WTC11 (cell line): ENCODE data around the gene CCS.

Source experiments
- CBFB ChIP-seq: sonication (generic); formaldehyde crosslinking; IDR thresholded peaks from 2 replicates; pipeline ENCODE4 v1.8.1; 2022; ENCODE audit warnings: mild to moderate bottlenecking, low read depth, missing genetic modification reagents
- NFYB ChIP-seq: sonication (generic); formaldehyde crosslinking; conservative IDR thresholded peaks from 2 replicates; pipeline ENCODE4 v1.8.0; 2022; ENCODE audit warnings: low read depth, missing genetic modification reagents
- NR1H2 ChIP-seq: sonication (generic); formaldehyde crosslinking; IDR thresholded peaks from 2 replicates; pipeline ENCODE4 v1.9.0; 2021; ENCODE audit warnings: mild to moderate bottlenecking, moderate library complexity, missing genetic modification reagents
- NR2C2 ChIP-seq: sonication (generic); formaldehyde crosslinking; IDR thresholded peaks from 2 replicates; pipeline ENCODE4 v1.8.0; 2022; ENCODE audit warnings: mild to moderate bottlenecking, missing genetic modification reagents
- TF ChIP-seq, protein P1 (sequence below): fragments of 200-600 bp; IDR thresholded peaks from 2 replicates; pipeline ENCODE4 v1.8.0; 2022; ENCODE audit warnings: antibody characterized with exemption
- TF ChIP-seq, protein P2 (sequence below): sonication (generic); formaldehyde crosslinking; IDR thresholded peaks from 2 replicates; pipeline ENCODE4 v1.8.1; 2023; ENCODE audit warnings: mild to moderate bottlenecking, missing genetic modification reagents, moderate library complexity
- TF ChIP-seq, protein P3 (sequence below): sonication (generic); formaldehyde crosslinking; IDR thresholded peaks from 2 replicates; pipeline ENCODE4 v1.8.1; 2022; ENCODE audit warnings: low read depth, mild to moderate bottlenecking, moderate library complexity, missing genetic modification reagents, borderline replicate concordance
- TF ChIP-seq, protein P4 (sequence below): sonication (generic); formaldehyde crosslinking; IDR thresholded peaks from 2 replicates; pipeline ENCODE4 v1.8.0; 2022; ENCODE audit warnings: mild to moderate bottlenecking, missing genetic modification reagents
- TF ChIP-seq, protein P5 (sequence below): sonication (generic); formaldehyde crosslinking; conservative IDR thresholded peaks from 2 replicates; pipeline ENCODE4 v1.8.1; 2022; ENCODE audit warnings: mild to moderate bottlenecking, missing genetic modification reagents
- TF ChIP-seq, protein P6 (sequence below): fragments of 250-450 bp; sonication (Bioruptor Pico); conservative IDR thresholded peaks from 2 replicates; pipeline ENCODE4 v1.9.0; 2021; ENCODE audit warnings: mild to moderate bottlenecking

DNA sequence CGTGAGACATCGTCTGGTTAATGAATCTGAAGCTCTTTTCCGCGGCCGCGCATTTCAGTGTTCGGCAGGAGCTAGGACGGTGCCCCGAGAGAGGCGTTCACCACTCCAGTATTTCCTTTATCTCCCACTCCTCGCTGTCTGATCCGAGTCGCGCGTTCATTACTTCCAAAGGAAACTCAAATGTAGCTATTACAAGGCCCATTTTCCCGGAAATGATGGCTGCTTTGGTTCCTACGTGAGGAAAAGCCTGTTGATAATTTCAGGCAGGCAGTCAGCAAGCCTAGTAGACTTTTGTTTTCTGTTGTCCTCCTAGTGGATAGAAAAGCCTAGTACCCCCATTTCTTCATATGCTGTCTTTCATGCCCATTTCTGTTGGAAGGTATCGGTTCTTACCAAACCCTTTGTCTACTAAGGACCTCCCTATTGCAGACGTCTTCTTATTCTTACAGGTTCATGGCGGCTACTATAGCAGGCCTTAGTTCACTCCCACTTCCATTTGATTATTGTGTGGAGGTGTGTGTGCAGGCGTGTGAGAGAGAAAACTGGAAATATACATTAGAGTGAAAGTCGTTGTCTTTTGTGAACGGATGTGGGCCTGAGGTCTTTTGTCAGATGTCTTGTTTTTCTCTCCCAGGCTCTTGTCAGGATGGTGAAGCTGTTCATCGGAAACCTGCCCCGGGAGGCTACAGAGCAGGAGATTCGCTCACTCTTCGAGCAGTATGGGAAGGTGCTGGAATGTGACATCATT, 46.3 kb downstream of the CCS start:
- TF ChIP-seq, protein P1, sequence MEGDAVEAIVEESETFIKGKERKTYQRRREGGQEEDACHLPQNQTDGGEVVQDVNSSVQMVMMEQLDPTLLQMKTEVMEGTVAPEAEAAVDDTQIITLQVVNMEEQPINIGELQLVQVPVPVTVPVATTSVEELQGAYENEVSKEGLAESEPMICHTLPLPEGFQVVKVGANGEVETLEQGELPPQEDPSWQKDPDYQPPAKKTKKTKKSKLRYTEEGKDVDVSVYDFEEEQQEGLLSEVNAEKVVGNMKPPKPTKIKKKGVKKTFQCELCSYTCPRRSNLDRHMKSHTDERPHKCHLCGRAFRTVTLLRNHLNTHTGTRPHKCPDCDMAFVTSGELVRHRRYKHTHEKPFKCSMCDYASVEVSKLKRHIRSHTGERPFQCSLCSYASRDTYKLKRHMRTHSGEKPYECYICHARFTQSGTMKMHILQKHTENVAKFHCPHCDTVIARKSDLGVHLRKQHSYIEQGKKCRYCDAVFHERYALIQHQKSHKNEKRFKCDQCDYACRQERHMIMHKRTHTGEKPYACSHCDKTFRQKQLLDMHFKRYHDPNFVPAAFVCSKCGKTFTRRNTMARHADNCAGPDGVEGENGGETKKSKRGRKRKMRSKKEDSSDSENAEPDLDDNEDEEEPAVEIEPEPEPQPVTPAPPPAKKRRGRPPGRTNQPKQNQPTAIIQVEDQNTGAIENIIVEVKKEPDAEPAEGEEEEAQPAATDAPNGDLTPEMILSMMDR, result no peak
- TF ChIP-seq, protein P2, sequence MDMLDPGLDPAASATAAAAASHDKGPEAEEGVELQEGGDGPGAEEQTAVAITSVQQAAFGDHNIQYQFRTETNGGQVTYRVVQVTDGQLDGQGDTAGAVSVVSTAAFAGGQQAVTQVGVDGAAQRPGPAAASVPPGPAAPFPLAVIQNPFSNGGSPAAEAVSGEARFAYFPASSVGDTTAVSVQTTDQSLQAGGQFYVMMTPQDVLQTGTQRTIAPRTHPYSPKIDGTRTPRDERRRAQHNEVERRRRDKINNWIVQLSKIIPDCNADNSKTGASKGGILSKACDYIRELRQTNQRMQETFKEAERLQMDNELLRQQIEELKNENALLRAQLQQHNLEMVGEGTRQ (CRISPR knock-in tag), result no peak
- TF ChIP-seq, protein P3, sequence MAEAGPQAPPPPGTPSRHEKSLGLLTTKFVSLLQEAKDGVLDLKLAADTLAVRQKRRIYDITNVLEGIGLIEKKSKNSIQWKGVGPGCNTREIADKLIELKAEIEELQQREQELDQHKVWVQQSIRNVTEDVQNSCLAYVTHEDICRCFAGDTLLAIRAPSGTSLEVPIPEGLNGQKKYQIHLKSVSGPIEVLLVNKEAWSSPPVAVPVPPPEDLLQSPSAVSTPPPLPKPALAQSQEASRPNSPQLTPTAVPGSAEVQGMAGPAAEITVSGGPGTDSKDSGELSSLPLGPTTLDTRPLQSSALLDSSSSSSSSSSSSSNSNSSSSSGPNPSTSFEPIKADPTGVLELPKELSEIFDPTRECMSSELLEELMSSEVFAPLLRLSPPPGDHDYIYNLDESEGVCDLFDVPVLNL, result no peak
- TF ChIP-seq NR2C2, result no peak
- no peak for TF ChIP-seq NFYB (CRISPR knock-in tag)
- TF ChIP-seq NR1H2 (CRISPR knock-in tag), result no peak
- TF ChIP-seq, protein P4, sequence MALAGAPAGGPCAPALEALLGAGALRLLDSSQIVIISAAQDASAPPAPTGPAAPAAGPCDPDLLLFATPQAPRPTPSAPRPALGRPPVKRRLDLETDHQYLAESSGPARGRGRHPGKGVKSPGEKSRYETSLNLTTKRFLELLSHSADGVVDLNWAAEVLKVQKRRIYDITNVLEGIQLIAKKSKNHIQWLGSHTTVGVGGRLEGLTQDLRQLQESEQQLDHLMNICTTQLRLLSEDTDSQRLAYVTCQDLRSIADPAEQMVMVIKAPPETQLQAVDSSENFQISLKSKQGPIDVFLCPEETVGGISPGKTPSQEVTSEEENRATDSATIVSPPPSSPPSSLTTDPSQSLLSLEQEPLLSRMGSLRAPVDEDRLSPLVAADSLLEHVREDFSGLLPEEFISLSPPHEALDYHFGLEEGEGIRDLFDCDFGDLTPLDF (CRISPR knock-in tag), result no peak
- TF ChIP-seq, protein P5, sequence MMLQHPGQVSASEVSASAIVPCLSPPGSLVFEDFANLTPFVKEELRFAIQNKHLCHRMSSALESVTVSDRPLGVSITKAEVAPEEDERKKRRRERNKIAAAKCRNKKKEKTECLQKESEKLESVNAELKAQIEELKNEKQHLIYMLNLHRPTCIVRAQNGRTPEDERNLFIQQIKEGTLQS, result no peak
- no peak for TF ChIP-seq CBFB
- TF ChIP-seq, protein P6, sequence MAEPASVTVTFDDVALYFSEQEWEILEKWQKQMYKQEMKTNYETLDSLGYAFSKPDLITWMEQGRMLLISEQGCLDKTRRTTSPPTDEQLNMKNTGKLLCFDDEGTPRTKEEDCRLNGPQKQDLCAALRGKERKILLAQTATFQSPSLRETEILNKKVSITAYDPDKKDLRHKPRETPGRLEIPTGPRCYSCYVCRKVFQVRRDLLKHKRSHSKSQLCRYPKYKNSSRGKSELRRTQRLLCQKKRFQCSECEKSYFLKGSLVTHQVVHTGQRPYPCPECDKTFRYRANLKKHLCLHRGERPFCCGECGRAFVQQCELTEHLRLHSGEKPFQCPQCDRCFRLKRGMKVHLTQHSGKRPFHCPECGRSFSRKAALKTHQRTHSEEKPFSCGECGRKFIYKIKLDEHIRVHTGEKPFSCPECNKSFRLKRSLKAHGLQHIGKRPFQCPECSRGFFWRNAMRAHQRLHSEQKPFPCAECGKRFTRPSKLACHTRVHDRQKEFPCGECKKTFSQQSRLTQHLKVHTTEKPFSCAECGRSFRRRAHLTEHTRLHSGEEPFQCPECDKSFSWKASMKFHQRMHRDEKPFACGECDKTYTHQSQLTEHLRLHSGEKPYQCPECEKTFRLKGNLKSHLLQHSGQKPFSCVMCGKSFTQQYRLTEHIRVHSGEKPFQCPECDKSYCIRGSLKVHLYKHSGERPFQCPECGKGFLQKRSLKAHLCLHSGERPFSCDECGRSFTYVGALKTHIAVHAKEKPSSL (CRISPR knock-in tag), result no peak
